Activated CD8-positive, alpha-beta T cell treated with anti-CD3 and anti-CD28 coated beads for 36 hours (primary cell): ENCODE measurements around the gene SOAT2. TPM values are rescaled to one million over a fixed set of nuclear protein-coding genes. Genes with fewer than 3 reads are reported as not detected.
"Not testable (repeated sequence)": the region's sequence is repeated elsewhere in the genome, so short reads cannot be mapped to it uniquely, and the experiment has no call there.

ENCODE experiments used
- ATAC-seq: fragments of 200-7000 bp; cut with Tn5 transposase; one replicate; pipeline ENCODE4 v1.10.0; 2021; ENCODE audit warnings: mild to moderate bottlenecking, moderate library complexity
- CTCF ChIA-PET: fragments of 350-600 bp; sonication (Branson Sonifier 250); formaldehyde crosslinking; loops from one replicate; lab custom pipeline; 2021; ENCODE audit warnings: antibody characterized with exemption; lab: Charles Lee
- POLR2A ChIA-PET: fragments of 350-600 bp; sonication (Branson Sonifier 250); formaldehyde crosslinking; loops from one replicate; lab custom pipeline; 2021; ENCODE audit warnings: antibody characterized with exemption; lab: Charles Lee
- DNase-seq: peaks from one replicate; pipeline ENCODE4 v3.0.0-alpha.2; 2020
- H3K27ac Mint-ChIP-seq: one replicate; pipeline ENCODE4 v1.8.0; 2021; ENCODE audit warnings: mild to moderate bottlenecking, mixed read lengths
- H3K27me3 Mint-ChIP-seq: one replicate; pipeline ENCODE4 v1.8.0; 2021; ENCODE audit warnings: mixed read lengths
- H3K36me3 Mint-ChIP-seq: one replicate; pipeline ENCODE4 v1.8.0; 2021; ENCODE audit warnings: low read depth, mixed read lengths
- H3K4me1 Mint-ChIP-seq: one replicate; pipeline ENCODE4 v1.8.0; 2021; ENCODE audit warnings: low read depth, mixed read lengths
- H3K4me3 Mint-ChIP-seq: one replicate; pipeline ENCODE4 v1.8.0; 2021; ENCODE audit warnings: mild to moderate bottlenecking, moderate library complexity, mixed read lengths
- H3K9me3 Mint-ChIP-seq: one replicate; pipeline ENCODE4 v1.8.0; 2021; ENCODE audit warnings: mixed read lengths
- intact Hi-C: fragments of 100-400 bp; cut with micrococcal nuclease; formaldehyde crosslinking; loops from one replicate; pipeline ENCODE4 v1.10.0; 2022
- total RNA-seq, 2 experiments: library from RNA; stranded (reverse); gene quantifications; one replicate each; pipeline ENCODE4 v1.2.3, GENCODE V29; 2021
- TF ChIP-seq, protein P1 (sequence below): fragments of 200-600 bp; IDR thresholded peaks from one replicate; pipeline ENCODE4 v1.8.0; 2022; ENCODE audit warnings: antibody characterized with exemption, mild to moderate bottlenecking

Gene SOAT2
- total RNA-seq, 2 experiments from 2014 or later = 5.3 to 6.7 TPM

DNA sequence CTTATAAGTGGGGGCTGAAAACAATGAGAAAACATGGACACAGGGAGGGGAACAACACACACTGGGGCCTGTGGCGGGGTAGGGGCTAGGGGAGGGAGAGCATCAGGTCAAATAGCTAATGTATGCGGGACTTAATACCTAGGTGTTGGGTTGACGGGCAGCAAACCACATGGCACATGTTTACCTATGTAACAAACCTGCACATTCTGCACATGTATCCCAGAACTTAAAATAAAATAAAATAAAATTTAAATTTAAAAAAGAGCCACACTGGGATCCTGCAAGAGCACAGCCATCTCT is 7.7 kb upstream of the SOAT2 start:
- H3K27ac Mint-ChIP-seq, intact Hi-C loops, H3K36me3 Mint-ChIP-seq, DNase-seq, H3K9me3 Mint-ChIP-seq, H3K27me3 Mint-ChIP-seq, POLR2A ChIA-PET, H3K4me3 Mint-ChIP-seq, ATAC-seq: not testable (repeated sequence)
- peaks cover 28% of the 10 kb centered on the region for H3K4me1 Mint-ChIP-seq
- CTCF ChIA-PET = interaction anchor here (31.8 kb wide), 1 partner anchor 27 kb away, joined by 553 read pairs; no protein-coding TSS in a partner anchor

DNA sequence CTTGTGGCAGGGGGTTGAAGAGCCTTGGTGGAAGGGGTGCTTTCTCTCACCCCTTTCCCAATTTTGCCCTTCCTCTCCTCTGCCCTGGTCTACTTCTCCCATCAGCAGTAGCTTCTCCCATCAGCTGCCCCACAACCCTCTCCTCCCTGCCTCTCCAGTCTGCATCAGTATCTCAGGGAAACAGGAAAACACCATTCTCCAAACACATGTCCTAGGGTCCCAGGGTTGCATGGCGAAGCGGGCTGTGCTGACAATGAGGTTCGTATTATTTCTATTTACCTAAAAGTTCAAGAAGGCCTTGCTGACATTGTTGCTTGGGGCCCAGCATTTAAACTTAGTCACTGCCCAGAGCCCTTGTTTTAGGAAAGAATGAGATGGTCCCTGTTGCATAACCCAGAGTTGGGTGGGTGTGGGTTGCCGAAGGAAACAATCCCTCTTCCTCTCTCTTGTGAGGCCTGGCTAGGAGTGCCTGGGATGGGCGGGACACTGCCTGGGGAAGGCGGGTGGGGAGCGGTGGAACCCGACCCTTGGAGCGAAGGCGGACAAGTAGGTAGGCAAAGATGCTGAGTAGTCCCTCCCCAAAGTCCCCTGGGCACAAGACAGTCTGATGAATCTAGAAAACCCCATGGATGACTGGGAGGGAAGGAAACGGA is 7.1 kb upstream of the SOAT2 start:
- no peaks in the 10 kb centered on the region for H3K9me3 Mint-ChIP-seq
- H3K4me1 Mint-ChIP-seq = peaks cover 28% of the 10 kb centered on the region
- POLR2A ChIA-PET = interaction anchor here (1.2 to 3.8 kb wide), 2 partner anchors 29 to 48 kb away, joined by 3 to 32 read pairs; no protein-coding TSS in a partner anchor
- no peak overlapping the region for H3K4me3 Mint-ChIP-seq
- intact Hi-C loops = no loop called here
- no peak for DNase-seq
- H3K36me3 Mint-ChIP-seq = no peaks in the 10 kb centered on the region
- ATAC-seq = no peak
- no peak overlapping the region for H3K27ac Mint-ChIP-seq
- H3K27me3 Mint-ChIP-seq = peaks cover 2% of the 10 kb centered on the region
- TF ChIP-seq, protein P1, sequence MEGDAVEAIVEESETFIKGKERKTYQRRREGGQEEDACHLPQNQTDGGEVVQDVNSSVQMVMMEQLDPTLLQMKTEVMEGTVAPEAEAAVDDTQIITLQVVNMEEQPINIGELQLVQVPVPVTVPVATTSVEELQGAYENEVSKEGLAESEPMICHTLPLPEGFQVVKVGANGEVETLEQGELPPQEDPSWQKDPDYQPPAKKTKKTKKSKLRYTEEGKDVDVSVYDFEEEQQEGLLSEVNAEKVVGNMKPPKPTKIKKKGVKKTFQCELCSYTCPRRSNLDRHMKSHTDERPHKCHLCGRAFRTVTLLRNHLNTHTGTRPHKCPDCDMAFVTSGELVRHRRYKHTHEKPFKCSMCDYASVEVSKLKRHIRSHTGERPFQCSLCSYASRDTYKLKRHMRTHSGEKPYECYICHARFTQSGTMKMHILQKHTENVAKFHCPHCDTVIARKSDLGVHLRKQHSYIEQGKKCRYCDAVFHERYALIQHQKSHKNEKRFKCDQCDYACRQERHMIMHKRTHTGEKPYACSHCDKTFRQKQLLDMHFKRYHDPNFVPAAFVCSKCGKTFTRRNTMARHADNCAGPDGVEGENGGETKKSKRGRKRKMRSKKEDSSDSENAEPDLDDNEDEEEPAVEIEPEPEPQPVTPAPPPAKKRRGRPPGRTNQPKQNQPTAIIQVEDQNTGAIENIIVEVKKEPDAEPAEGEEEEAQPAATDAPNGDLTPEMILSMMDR = no peak
- CTCF ChIA-PET = interaction anchor here (7.2 to 31.8 kb wide), 2 partner anchors 14 to 28 kb away, joined by 124 to 553 read pairs; partner anchors contain the start of gene SPRYD3

DNA sequence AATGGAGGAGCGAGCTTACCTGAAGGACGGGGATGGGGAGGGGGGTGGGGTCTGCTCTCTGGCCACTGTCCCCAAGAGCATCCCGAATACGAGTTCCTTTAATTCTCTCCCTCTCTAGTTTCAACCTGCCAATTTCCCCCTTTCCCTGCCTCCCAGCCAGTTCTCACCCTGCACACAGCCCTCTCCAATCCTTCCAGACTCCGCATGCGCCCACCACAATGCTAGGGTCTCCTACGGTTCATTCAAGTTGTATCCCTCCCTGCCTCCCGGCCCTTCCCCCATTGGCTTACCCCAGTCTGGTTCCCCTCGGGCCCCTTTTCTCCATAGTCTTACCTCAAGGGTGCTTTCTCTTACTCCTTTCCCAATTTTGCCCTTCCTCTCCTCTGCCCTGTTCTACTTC is 6.5 kb upstream of the SOAT2 start:
- DNase-seq (no peak), ATAC-seq (no peak)
- intact Hi-C loops = no loop called here
- peaks cover 32% of the 10 kb centered on the region for H3K4me1 Mint-ChIP-seq
- peak overlapping the region; percentile 63 for H3K27ac Mint-ChIP-seq
- H3K27me3 Mint-ChIP-seq = peaks cover 2% of the 10 kb centered on the region
- H3K36me3 Mint-ChIP-seq = no peaks in the 10 kb centered on the region
- ChIA-PET POLR2A (interaction anchor here (1.1 to 5.0 kb wide), 5 partner anchors 10 to 49 kb away, joined by 3 to 32 read pairs (median 4); partner anchors contain the start of gene SPRYD3), CTCF (interaction anchor here (7.2 to 31.8 kb wide), 2 partner anchors 15 to 28 kb away, joined by 124 to 553 read pairs; partner anchors contain the start of gene SPRYD3)
- TF ChIP-seq, protein P1 = no peak
- peak overlapping the region; percentile 69 for H3K4me3 Mint-ChIP-seq
- no peaks in the 10 kb centered on the region for H3K9me3 Mint-ChIP-seq

DNA sequence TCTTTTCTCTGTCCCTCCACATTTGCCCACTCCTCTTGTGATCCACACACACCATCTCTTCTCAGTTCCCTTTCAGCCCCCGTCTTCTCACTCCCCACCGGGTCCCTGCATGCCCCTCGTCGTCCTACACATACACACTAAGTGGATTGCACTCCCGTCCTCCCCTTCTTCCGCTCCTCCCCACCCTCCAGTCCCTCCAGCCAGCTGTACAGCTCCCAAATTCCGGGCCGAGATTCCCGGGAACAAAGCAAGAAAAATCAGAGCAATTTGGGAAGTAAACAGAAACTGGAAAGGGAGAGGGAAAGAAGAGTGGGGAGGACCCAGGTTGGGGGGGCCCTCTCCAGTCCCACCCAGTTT is 6.1 kb upstream of the SOAT2 start:
- intact Hi-C loops = no loop called here
- POLR2A ChIA-PET = interaction anchor here (1.1 to 5.0 kb wide), 7 partner anchors 11 to 84 kb away, joined by 3 to 32 read pairs (median 4); partner anchors contain the start of genes CSAD, SPRYD3 and ZNF740

DNA sequence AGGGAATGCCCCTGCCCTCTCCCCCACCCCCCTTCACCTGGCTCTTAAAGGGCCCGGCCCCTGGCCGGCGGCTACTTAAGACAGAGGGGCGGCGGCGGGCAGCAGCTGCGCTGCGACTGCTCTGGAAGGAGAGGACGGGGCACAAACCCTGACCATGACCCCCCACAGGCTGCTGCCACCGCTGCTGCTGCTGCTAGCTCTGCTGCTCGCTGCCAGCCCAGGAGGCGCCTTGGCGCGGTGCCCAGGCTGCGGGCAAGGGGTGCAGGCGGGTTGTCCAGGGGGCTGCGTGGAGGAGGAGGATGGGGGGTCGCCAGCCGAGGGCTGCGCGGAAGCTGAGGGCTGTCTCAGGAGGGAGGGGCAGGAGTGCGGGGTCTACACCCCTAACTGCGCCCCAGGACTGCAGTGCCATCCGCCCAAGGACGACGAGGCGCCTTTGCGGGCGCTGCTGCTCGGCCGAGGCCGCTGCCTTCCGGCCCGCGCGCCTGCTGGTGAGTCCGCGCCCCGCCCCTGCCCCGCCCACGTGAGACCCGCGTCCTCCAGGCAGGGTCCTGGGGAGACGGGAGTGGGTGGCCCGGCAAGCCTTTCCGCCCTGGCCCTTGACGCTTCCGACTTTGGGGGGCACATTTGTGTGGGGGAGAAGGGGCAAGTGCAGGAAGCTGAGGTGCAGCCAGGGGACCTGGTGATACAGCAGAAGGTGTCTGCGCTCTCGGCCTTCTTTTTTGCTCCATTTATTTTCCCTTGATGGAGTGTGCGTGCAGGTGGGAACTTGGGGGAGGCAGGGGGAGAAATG is 5.5 kb upstream of the SOAT2 start, which contains the start of gene IGFBP6:
IGFBP6 (plus strand) TSS at position 104 of the 790 bp plus-strand sequence; CDS start at position 155, 51 bp downstream.
- H3K4me1 Mint-ChIP-seq = peaks cover 42% of the 10 kb centered on the region
- H3K27ac Mint-ChIP-seq = peak within 1 kb of the TSS; percentile 86
- no peaks in the 10 kb centered on the region for H3K9me3 Mint-ChIP-seq
- TF ChIP-seq, protein P1 = no peak
- DNase-seq (peak; percentile 81), ATAC-seq (peak; percentile 48)
- peaks cover 2% of the 10 kb centered on the region for H3K27me3 Mint-ChIP-seq
- no peaks in the 10 kb centered on the region for H3K36me3 Mint-ChIP-seq
- peak within 1 kb of the TSS; percentile 69 for H3K4me3 Mint-ChIP-seq
- POLR2A ChIA-PET = interaction anchor here (0.8 to 5.0 kb wide), 13 partner anchors 11 to 97 kb away, joined by 3 to 32 read pairs (median 4); partner anchors contain the start of genes CSAD, SPRYD3 and ZNF740
- CTCF ChIA-PET = interaction anchor here (1.0 to 31.8 kb wide), 12 partner anchors 16 to 227 kb away, joined by 3 to 553 read pairs (median 6); partner anchors contain the start of genes MYG1, SPRYD3 and TNS2
- intact Hi-C loops = loop anchor here (1.0 to 2.0 kb wide), 2 partner anchors 18 to 31 kb away; partner anchors contain the start of gene SPRYD3

More for the DNA sequence above, 6.1 kb upstream of the SOAT2 start:
- peaks cover 2% of the 10 kb centered on the region for H3K27me3 Mint-ChIP-seq
- H3K9me3 Mint-ChIP-seq = no peaks in the 10 kb centered on the region
- peaks cover 36% of the 10 kb centered on the region for H3K4me1 Mint-ChIP-seq
- TF ChIP-seq, protein P1 = no peak
- no peaks in the 10 kb centered on the region for H3K36me3 Mint-ChIP-seq
- H3K4me3 Mint-ChIP-seq = peak overlapping the region; percentile 69
- ATAC-seq = no peak
- H3K27ac Mint-ChIP-seq = peak overlapping the region; percentile 63
- CTCF ChIA-PET = interaction anchor here (1.0 to 31.8 kb wide), 4 partner anchors 15 to 100 kb away, joined by 3 to 553 read pairs (median 73); partner anchors contain the start of gene SPRYD3
- no peak for DNase-seq
